Neural cell (in vitro differentiated cells): ENCODE results near the gene RIN3. TPM values are rescaled to one million over a fixed set of nuclear protein-coding genes. Genes with fewer than 3 reads are reported as not detected.

Source experiments
- H2AFZ ChIP-seq: fragments of 200-600, 300-800 bp; sonication (generic), shearing (Covaris generic); 2 replicates; pipeline ENCODE4 v1.6.0; 2014; ENCODE audit warnings: low read depth, mild to moderate bottlenecking, antibody characterized with exemption, low read length, moderate library complexity
- H3F3A ChIP-seq: fragments of 200-600 bp; shearing (Covaris generic); 2 replicates; pipeline ENCODE4 v1.6.1; 2016; ENCODE audit warnings: mild to moderate bottlenecking, moderate library complexity, mixed read lengths, antibody characterized with exemption, low read length; ENCODE audit not compliant: insufficient read depth, poor library complexity, severe bottlenecking
- H3K27ac ChIP-seq: fragments of 200-600, 300-800 bp; sonication (generic), shearing (Covaris generic); 2 replicates; pipeline ENCODE4 v1.5.1; 2014; ENCODE audit warnings: mild to moderate bottlenecking, low read length, moderate library complexity
- H3K27me3 ChIP-seq: fragments of 300-800, 200-600 bp; sonication (generic), shearing (Covaris generic); 2 replicates; pipeline ENCODE4 v1.6.0; 2014; ENCODE audit warnings: mild to moderate bottlenecking, low read depth, low read length, moderate library complexity; ENCODE audit not compliant: insufficient read depth
- H3K36me3 ChIP-seq: fragments of 300-800, 200-600 bp; sonication (generic), shearing (Covaris generic); 2 replicates; pipeline ENCODE4 v1.5.1; 2014; ENCODE audit warnings: mild to moderate bottlenecking, antibody characterized with exemption, low read length, moderate library complexity; ENCODE audit not compliant: insufficient read depth
- H3K4me2 ChIP-seq: fragments of 300-800, 200-600 bp; sonication (generic), shearing (Covaris generic); 2 replicates; pipeline ENCODE4 v1.6.0; 2014; ENCODE audit warnings: mild to moderate bottlenecking, low read length
- H3K4me3 ChIP-seq: fragments of 300-800, 200-600 bp; sonication (generic), shearing (Covaris generic); 2 replicates; pipeline ENCODE4 v1.5.1; 2014; ENCODE audit warnings: mild to moderate bottlenecking, low read length, moderate library complexity
- H3K79me2 ChIP-seq: fragments of 200-600 bp; shearing (Covaris generic); replicated peaks from 2 replicates; pipeline ENCODE4 v1.6.0; 2014; ENCODE audit warnings: mild to moderate bottlenecking, low read length, moderate library complexity; ENCODE audit not compliant: insufficient read depth
- H3K9ac ChIP-seq: fragments of 300-800, 200-600 bp; sonication (generic), shearing (Covaris generic); 2 replicates; pipeline ENCODE4 v1.6.1; 2016; ENCODE audit warnings: mild to moderate bottlenecking, low read length, mixed read lengths
- H3K9me2 ChIP-seq: fragments of 200-600 bp; shearing (Covaris generic); 2 replicates; pipeline ENCODE4 v1.6.1; 2016; ENCODE audit warnings: mild to moderate bottlenecking, low read length, mixed read lengths; ENCODE audit not compliant: insufficient read depth
- H3K9me3 ChIP-seq: fragments of 200-600, 300-800 bp; sonication (generic), shearing (Covaris generic); 2 replicates; pipeline ENCODE4 v1.6.1; 2016; ENCODE audit warnings: mild to moderate bottlenecking, mixed run types, low read length, moderate library complexity, mixed read lengths
- H4K20me1 ChIP-seq: fragments of 200-600 bp; shearing (Covaris generic); 2 replicates; pipeline ENCODE4 v1.6.1; 2016; ENCODE audit warnings: mild to moderate bottlenecking, mixed run types; ENCODE audit not compliant: insufficient read depth
- CTCF ChIP-seq: fragments of 450-650 bp; IDR thresholded peaks from 2 replicates; pipeline ENCODE4 v1.5.1; 2014; ENCODE audit warnings: antibody characterized with exemption, mild to moderate bottlenecking, moderate library complexity; ENCODE audit not compliant: poor library complexity, severe bottlenecking
- EP300 ChIP-seq: fragments of 450-650 bp; conservative IDR thresholded peaks from 2 replicates; pipeline ENCODE4 v1.6.1; 2014; ENCODE audit warnings: antibody characterized with exemption, mild to moderate bottlenecking, moderate library complexity; ENCODE audit not compliant: poor library complexity, severe bottlenecking
- EZH2 ChIP-seq: fragments of 200-600, 300-800 bp; shearing (Covaris generic), sonication (generic); IDR thresholded peaks from 2 replicates; pipeline ENCODE4 v1.6.1; 2014; ENCODE audit warnings: antibody characterized with exemption, low read length, borderline replicate concordance, mild to moderate bottlenecking; ENCODE audit not compliant: insufficient read depth, poor library complexity, severe bottlenecking
- MXI1 ChIP-seq: fragments of 450-650 bp; conservative IDR thresholded peaks from 2 replicates; pipeline ENCODE4 v1.6.1; 2014; ENCODE audit warnings: antibody characterized with exemption, mild to moderate bottlenecking; ENCODE audit not compliant: poor library complexity, severe bottlenecking
- POLR2AphosphoS5 ChIP-seq: IDR thresholded peaks from 2 replicates; pipeline ENCODE4 v1.6.1; 2012
- RAD21 ChIP-seq: fragments of 450-650 bp; conservative IDR thresholded peaks from 2 replicates; pipeline ENCODE4 v1.6.1; 2014; ENCODE audit warnings: antibody characterized with exemption, mild to moderate bottlenecking, moderate library complexity
- REST ChIP-seq: IDR thresholded peaks from 2 replicates; pipeline ENCODE4 v1.6.1; 2012; ENCODE audit warnings: borderline replicate concordance
- SMC3 ChIP-seq: fragments of 450-650 bp; conservative IDR thresholded peaks from 2 replicates; pipeline ENCODE4 v1.6.1; 2014; ENCODE audit warnings: antibody characterized with exemption, mild to moderate bottlenecking, moderate library complexity; ENCODE audit not compliant: poor library complexity
- TAF1 ChIP-seq: IDR thresholded peaks from 2 replicates; pipeline ENCODE4 v1.6.1; 2012; ENCODE audit warnings: low read depth
- polyA plus RNA-seq: library from polyadenylated mRNA; depleted of rRNA; stranded (reverse); fragments of >200 nt; gene quantifications from 2 replicates; pipeline ENCODE4 v1.2.3, GENCODE V29; 2014

Gene RIN3
- polyA plus RNA-seq, 1 donor from 2014 or later, result not detected

GRCh38 chr14:92625213-92625612 is 111.6 kb downstream of the RIN3 start:
- H3K4me2 ChIP-seq, result no peak overlapping the region
- no peak overlapping the region for H3K9ac ChIP-seq
- no peaks in the 10 kb centered on the region for H3K27me3 ChIP-seq
- H3K79me2 ChIP-seq, result no peaks in the 10 kb centered on the region
- no peak overlapping the region for H3K27ac ChIP-seq
- no peaks in the 10 kb centered on the region for H4K20me1 ChIP-seq
- no peaks in the 10 kb centered on the region for H3K9me3 ChIP-seq
- no peak overlapping the region for H2AFZ ChIP-seq
- H3K36me3 ChIP-seq, result no peaks in the 10 kb centered on the region
- H3K9me2 ChIP-seq, result no peaks in the 10 kb centered on the region
- H3F3A ChIP-seq, result no peaks in the 10 kb centered on the region
- H3K4me3 ChIP-seq, result no peak overlapping the region
- TF ChIP-seq MXI1 (no peak), TAF1 (no peak), REST (no peak), RAD21 (no peak), SMC3 (no peak), POLR2AphosphoS5 (no peak), EP300 (no peak), EZH2 (no peak), CTCF (no peak)

GRCh38 chr14:92626041-92626440 is 112.5 kb downstream of the RIN3 start:
- Histone ChIP-seq H3K4me2 (no peak overlapping the region), H3K79me2 (no peaks in the 10 kb centered on the region)

More at GRCh38 chr14:92626041-92626440, 112.5 kb downstream of the RIN3 start:
- H3K9ac ChIP-seq, result no peak overlapping the region
- H3K36me3 ChIP-seq, result no peaks in the 10 kb centered on the region
- H4K20me1 ChIP-seq, result no peaks in the 10 kb centered on the region
- no peaks in the 10 kb centered on the region for H3K9me3 ChIP-seq
- no peaks in the 10 kb centered on the region for H3F3A ChIP-seq
- no peak overlapping the region for H3K27ac ChIP-seq
- TF ChIP-seq POLR2AphosphoS5 (no peak), EZH2 (no peak), CTCF (no peak), MXI1 (no peak), RAD21 (no peak), EP300 (no peak)
- H3K27me3 ChIP-seq, result no peaks in the 10 kb centered on the region
- H3K9me2 ChIP-seq, result no peaks in the 10 kb centered on the region
- no peak overlapping the region for H3K4me3 ChIP-seq
- H2AFZ ChIP-seq, result no peak overlapping the region
